Hepatic stellate cell (primary cell): ENCODE measurements around the gene CCDC40.

Source experiments
- DNase-seq: peaks from one replicate; pipeline ENCODE4 v3.0.0; 2011; ENCODE audit warnings: low spot score

The CCDC40 gene

DNA sequence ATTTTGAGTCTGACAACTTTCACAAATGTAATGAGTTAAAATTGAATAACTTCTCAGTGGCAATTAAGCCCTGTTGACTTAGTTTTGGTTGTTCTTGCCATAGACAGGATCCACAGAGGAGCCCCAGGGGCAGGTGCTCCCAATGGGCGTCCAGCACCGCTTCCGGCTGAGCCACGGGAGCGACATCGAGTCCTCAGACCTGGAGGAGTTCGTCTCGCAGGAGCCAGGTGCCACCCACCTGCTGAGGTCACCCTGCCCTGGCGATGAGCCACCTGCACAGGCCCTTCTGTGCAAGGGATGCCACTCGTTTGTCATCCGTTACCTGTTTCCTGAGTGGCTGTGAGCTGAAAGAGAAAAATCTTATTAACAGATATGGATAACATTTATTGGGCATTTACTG is 10.7 kb downstream of the CCDC40 start:
- DNase-seq: no peak

DNA sequence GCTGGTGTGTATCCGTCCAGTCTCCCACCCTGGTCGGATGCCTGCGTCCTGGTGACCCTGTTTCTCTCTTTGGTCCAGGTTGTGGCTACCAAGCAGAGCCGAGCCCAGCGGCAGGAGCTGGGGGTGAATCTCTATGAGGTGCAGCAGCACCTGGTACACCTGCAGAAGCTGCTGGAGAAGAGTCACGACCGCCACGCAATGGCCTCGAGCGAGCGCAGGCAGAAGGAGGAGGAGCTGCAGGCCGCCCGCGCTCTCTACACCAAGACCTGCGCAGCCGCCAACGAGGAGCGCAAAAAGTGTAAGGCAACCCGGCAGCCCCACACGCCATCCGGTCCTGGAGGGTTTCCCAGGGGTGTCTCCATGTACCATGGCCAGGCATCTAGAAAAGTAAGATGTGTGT is 13.5 kb downstream of the CCDC40 start:
- no peak for DNase-seq

DNA sequence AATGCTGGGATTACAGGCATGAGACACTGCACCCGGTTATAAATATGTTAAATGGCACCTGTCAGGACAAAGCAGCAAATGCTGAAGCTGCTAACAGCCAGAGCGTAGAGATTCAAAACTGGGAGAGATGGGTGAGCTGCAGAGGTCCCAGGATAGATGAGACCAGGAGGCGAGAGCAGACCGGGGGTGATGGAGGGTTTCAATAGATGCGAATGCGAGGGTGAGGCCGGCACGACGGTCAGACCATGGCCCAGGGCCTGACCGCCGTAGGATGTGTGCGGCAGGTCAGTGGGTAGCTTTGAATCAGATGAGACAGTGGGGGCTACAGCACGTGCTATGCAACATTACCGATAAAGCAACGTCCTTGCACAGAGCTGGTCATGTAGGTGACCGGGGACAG is 14.3 kb downstream of the CCDC40 start:
- no peak for DNase-seq

DNA sequence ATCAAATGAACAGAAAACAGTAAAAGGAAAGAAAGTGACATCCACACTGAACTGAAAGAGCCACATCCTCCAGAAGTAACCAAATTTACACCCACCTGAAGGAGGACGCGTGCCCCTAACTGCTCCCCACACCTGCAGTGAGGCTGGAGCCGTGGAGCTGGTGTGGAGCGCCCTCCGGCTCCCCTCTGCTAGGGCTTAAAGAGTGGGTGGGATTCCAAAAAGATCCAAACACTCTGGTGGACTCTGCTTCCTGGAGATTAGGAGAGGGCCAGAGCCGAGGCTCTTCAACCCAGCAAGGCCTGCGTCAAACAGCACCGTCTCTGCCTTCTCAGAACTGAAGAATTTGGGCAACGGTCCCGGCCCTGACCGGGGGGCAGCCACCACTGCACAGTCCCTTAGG is 15.2 kb downstream of the CCDC40 start:
- DNase-seq: no peak

DNA sequence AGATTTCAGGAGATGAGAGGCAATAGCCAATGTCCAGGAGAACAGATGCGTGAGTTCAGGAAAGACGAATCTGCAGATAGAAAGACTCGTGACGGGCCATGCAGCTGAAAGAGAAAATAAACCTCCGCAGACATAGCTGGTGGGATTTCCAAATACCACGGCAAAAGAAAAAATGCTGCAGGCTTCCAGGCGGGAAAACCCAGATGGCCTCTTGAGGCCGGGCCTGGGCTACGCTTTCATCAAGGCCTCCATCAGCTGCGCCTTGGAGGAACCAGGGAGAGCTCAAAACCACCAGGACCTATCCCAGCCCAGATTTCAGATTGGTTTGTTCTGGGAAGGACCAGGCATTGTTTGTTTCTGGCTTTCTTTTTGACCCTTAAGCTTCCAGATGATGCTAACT is 16.7 kb downstream of the CCDC40 start:
- DNase-seq: no peak

DNA sequence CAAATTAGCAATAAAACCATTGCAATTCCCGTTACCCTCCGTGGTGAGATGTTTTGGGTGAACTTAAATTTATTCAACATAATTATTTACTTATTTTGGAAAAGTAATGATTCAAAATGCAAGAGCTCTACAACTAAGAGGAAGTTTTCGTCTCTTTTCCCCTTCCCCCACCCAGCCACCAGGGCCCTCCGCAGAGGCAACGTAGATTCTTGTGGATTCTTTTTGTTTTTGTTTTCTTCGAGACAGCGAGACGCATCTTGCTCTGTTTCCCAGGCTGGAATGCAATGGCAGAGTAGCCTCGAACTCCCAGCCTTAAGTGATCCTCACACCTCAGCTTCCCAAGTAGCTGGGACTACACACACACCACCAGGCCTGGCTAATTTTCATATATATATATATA is 19.2 kb downstream of the CCDC40 start:
- no peak for DNase-seq

DNA sequence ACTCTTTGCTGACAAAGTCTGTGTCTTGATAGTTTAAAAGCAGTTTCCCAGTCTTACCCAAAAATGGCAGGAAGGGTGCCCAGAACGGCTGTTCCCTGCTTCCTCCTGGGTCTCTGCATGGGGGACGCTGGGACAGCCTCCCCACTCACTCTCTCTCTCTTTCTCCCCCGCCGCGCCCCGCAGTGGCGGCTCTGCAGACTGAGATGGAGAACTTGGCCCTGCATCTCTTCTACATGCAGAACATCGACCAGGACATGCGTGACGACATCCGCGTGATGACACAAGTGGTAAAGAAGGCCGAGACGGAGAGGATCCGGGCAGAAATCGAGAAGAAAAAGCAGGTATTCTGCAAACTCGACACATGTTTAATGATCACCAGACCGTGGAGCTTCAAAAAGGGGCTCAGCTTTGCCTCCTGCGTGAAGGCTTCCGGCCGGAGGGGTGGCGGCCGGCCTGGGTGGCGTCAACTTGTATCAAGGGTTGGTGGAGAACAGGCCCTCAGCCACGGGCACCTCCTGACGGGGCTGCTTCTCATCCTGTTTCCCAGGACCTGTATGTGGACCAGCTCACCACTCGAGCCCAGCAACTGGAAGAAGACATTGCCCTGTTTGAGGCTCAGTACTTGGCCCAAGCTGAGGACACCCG is 22.0 kb downstream of the CCDC40 start:
- no peak for DNase-seq

DNA sequence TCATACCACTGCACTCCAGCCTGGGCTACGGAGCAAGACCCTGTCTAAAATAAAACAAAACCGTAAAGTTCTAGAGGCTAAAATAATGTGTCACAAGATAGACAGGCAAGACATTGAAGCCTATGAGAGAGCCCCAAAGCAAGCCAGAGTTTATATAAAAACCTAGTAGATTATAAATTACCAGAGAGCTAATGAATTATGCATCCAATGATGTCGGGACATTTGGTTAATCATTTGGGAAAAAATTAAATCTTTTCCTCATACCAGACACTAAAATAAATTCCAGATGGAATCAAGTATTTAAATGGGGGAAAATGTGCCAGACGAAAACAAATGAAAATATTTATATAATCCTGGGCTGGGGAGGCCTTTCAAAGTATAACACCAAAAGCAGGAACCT is 24.2 kb downstream of the CCDC40 start:
- no peak for DNase-seq

DNA sequence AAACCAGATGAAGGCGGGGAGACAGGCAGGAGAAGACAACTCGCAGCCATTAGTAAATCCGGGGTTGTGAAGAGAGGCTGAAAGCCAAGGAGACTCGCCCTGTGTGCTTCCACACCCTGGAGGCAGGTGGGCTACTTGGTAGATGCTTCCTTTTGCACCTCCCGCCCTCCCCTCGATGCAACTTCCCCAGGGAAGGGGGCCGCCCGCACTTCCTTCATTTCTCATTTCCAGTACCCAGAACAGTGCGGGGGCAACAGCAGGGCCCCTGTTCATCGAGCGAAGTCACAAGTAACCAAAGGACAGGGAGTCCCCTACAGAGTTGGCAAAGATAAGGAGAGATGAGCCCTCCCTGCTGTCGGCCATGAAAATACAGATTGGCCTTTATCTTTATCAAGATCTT is 25.0 kb downstream of the CCDC40 start:
- no peak for DNase-seq

DNA sequence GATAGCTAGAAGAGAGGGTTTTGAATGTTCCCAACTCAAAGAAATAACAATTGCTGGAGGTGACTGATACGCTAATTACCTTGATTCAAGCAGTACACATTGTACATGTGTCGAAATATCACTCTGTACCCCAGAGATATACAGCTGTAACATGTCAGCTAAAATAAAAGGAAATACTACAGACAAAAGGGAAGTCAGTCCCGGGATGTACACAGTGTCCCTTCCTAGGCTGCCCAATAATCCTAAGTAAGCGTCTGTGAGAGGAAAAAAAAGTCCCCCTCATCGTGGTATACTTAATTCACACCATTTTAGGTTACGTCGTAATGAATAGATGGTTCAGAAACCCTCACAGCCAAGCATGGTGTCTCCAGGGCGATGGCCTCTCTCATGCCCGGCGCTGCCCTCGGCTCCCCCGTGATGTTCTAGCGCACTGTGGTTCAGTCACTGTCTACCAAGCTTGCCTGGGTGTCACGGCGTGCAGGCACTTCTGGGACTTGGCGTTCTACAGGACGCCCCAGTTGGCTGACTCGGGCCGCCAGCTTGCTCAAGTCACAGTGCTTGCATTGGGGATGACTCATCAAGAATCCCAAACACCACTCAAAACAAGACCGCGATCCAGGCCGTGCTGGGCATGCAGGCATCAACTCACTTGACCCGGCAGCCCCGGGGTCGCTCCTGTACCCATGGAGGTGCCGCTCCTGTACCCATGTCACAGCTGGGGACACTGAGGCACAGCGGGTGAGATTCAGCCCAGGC is 27.6 kb downstream of the CCDC40 start:
- DNase-seq: no peak

DNA sequence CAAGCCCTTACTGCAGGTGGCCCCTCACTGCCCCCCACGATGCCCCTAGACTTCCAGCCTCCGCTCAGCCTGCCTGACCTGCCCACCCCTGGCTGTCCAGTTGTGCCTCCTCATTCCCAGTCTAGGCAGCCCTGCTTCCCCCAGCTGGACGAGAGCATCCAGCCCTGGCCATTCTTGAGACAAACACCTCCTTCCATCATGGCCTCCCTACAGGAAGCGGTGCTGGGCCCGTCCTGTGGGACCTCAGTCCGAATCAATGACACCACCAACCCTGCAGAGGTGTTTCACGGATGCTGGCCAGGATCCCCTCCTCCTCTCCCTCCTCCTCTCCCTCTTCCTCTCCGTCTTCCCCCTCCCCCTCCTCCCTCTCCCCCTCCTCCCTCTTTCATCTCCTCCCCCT is 28.3 kb downstream of the CCDC40 start:
- DNase-seq: no peak

DNA sequence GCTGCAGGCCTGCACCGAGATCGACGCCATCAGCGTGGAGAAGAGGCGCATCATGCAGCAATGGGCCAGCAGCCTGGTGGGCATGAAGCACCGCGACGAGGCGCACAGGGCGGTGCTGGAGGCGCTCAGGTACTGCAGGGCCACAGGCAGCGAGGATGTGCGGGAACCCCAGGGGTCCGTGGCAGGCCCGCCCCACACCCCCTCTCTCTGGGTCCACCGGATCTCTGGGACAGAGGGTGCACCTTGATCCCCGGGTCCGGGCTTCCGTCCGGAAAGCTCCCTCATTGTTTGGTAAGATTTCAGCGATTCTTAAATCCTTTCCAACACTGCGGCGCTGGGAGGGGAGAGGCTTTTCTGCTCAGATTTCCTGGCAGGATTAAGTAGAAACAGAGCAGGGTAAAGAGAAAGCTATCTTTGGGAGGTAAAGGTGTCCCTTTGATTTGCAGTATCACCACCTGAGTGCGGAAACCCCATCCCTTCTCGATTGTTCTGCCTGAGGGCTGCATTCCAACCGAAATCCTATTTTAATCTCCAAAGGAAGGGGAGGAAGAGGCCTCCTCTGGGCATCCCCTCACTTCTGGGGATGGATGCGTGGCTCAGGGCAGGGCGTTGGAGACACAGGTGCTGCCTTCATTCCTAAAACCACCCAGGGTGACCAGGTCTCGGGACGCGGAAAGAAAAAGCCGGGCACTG is 29.2 kb downstream of the CCDC40 start:
- DNase-seq: no peak

DNA sequence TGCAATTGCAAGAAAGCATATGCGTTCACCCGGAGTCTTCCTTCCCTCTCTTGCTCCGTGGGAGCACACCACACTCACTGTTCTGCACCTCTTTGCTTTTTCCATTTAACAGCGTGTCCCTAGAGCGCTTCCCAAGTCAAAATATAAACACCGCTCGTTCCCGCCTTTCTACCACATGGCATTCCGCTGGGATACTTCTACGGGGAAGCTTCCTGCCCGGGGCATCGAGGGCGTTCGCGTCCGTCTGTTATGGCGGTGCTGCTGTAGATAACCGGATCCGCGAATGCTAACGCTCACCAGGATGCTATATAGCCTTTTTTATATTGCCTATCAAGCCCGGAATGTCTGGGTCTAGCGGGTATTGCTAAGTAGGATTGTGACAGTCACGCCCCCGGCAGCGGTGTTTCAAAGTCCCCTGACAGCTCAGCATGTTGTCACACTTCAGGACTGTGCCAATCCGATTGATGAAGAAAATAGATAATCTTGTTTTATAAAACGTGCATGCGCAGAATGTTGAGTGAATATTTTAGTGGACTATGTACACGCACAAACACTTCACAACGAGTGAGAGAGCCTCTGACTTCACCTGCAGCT is 31.0 kb downstream of the CCDC40 start:
- DNase-seq: no peak

DNA sequence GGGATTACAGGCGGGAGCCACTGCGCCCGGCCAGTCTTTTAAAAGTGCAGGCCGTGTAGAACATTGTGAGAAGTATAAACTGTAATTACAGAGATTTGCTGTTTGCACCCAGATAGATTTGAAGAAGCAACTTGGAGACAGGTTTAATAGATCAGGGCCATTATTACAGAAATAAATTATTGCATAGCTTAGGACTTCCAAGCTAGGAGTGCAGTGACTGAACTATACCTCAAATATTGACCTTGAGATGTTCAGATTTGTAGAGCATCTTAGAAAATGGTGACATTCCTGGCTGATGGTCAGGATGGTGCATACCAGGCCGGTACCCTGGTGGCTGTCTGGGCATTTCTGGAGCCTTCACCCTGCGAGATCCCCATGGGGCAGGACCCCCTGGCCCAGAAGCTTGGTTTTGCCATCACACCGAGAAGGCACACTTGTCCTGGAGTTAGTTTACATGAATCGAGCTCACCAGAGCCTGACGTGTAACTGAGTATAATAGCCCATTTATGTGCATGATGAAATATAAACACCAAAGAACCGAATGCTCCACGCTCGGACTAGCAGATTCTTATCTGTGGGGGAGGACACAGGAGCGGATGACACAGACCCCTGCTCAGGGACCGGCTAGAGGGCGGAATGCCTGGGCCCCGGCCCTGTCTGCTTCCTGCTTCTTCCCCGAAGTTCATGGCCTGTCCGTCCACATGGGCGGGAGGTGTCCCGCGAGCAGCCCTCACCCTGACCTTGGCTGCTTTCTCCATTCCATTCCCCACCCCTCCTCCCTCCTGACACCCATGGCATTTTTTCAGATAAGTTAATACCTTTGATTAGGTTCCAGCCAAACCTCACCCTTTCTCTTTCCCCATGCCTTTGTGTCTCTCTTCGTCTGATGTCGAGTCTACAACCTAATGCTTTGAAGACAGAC is 32.1 kb downstream of the CCDC40 start:
- peak; percentile 77 for DNase-seq

DNA sequence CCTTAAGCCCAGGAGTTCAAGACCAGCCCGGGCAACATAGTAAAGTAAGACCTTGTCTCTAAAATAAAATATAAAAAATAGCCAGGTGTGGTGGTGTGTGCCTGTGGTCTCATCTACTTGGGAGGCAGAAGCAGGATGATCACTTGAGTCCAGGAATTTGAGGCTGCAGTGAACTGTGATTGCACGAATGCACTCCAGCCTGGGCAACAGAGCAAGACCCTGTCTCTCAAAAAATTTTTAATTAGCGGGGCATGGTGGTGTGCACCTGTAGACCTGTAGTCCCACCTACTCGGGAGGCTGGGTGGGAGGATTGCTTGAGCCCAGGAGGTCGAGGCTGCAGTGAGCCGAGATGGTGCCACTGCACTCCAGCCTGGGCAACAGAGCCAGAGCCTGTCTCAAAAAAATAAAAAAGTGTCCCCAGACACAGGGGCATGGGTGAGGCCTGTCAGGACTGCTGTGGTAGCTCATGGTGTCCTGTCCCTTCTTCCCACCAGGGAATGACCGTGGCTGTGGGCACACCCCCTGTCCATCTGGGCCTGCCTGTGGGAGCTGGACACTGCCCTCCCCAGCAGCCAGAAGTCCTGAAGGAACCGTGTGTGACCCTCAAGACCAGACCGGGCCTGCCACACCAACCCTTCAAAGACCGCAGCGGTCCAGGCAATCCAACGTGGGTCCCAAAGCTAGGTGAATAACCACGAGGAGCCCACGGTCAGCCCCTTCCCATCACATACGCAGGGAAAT is 34.1 kb downstream of the CCDC40 start:
- peak; percentile 47 for DNase-seq

DNA sequence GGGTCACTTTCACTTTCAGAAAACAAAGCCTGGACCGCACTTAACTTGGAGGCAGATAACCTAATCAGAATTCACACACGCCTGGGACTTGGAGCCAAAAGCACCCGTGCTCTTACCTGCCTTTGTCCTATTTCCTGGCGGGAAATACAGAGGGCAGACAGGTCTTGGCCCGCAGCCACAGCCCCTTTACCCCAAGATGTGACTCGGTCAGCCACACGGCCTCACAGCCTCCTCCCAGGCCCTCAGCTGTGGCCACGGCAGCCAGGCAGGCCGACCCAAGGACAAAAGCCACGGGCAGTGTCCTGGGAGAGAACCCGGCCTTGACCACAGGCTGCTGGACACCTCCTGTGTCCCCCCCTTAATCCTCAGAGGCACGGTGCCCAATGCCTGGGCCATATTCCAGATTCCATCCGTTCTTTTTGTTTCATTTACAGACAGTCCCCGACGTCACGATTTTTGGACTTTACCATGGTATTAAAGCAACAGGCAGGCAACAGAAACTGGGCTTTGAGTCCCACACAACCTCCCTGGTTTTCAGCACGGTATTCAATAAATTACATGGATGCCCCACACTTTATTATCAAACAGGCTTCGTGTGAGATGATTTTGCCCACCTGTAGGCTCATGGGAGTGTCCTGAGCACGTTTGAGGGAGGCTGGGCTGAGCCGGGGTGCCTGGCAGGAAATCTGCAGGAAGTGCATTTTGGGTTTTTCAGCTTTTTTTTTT is 34.8 kb downstream of the CCDC40 start:
- DNase-seq: peak; percentile 68

DNA sequence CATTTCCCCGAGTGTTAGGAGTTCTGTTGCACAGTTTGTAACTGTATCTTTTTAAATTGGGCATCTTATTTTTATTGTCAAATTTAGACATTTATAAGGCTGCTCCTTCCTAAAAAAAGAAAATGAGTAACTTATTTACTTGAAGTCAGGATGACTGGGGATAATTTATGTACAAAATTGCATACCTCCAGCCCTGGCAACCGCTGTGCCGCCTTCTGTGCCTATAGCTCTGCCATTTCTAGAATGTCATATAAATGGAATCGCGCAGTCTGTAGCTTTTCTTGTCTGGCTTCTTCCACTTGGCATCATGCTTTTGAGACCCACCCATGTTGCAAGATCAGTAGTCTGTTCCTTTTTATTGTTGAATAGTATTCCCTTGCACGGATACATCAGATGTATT is 36.0 kb downstream of the CCDC40 start:
- no peak for DNase-seq

DNA sequence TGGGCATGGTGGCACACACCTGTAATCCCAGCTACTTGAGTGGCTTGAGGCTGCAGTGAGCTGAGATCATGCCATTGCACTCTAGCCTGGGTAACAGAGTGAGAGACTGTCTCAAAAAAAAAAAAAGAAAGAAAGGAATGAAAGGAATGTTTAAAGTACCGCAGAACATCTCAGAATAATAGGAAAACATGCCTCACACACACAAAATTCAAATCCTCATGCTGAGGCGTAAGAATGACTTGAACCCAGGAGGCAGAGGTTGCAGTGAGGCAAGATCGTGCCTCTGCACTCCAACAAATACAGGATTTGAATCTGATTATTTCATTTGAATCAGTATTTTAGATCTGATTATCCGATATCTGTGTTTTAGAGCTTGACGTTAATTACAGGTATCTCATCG is 43.6 kb downstream of the CCDC40 start:
- DNase-seq: no peak

DNA sequence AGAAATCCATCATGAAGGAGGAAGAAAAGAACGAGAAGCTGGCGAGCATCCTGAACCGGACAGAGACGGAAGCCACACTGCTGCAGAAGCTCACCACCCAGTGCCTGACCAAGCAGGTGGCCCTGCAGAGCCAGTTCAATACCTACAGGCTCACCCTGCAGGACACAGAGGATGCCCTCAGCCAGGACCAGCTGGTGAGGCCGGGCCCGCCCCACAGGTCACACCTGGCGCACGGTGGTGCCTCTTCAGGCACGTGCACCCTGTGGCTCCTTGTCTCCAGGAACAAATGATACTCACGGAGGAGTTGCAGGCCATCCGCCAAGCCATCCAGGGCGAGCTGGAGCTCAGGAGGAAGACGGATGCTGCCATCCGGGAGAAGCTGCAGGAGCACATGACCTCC is 45.2 kb downstream of the CCDC40 start:
- no peak for DNase-seq

DNA sequence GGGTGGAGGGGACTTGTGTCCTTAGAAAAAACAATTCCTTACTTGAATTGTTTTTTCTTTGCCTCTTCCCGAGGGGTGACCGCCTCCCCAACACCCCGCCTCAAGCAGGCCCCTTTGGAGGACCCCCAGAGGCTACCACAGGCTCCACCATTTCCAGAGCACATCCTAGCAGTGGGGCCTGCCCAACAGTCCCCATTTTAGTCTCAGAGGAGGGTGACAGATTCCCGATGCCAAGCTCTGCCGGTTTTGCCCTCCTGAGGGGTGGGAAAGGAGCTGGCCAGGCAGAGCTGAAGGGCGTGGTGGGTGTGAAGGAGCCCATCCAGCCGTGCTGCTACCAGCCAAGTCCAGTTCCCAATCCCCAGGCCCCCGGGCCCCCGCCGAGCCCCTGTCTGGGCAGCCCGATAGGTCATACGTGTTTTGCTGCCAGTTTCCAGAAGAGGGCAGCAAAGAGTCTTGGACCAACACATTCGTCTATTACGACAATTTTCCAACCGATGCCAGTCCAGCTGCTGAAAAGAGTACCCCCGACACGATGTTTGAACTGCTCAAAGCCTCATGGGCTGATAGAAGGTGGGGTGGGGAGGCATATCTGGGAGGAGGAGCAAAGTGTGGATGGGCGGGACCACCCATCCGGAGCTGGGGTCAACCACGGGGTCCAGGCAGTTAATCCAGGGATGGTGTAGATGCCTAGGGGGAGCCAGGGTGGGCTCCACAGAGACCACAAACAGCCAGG is 46.1 kb downstream of the CCDC40 start:
- peak; percentile 77 for DNase-seq
